Measurements from ENCODE around the gene NDUFA12.
"Not testable (repeated sequence)": the region's sequence is repeated elsewhere in the genome, so short reads cannot be mapped to it uniquely, and the experiment has no call there.

Gene NDUFA12

GRCh38 chr12:94997726-94998125 is 5.8 kb downstream of the NDUFA12 start:
- TF ChIP-seq CTCF (conservative IDR thresholded peaks at IDR 0.05; ENCODE audit: control insufficient read depth, insufficient read depth, low read depth, low read length) = no peak
- no peak overlapping the region for H3K4me3 ChIP-seq (ENCODE audit: control insufficient read depth, low read depth, low read length)
- no peak for DNase-seq (ENCODE audit: low read depth)

GRCh38 chr12:94997061-94997460 is 6.4 kb downstream of the NDUFA12 start:
- no peak for TF ChIP-seq CTCF (conservative IDR thresholded peaks at IDR 0.05; ENCODE audit: control insufficient read depth, insufficient read depth, low read depth, low read length)
- no peak overlapping the region for H3K4me3 ChIP-seq (ENCODE audit: control insufficient read depth, low read depth, low read length)
- DNase-seq (ENCODE audit: low read depth) = no peak

- no peak overlapping the region for H3K4me3 ChIP-seq (ENCODE audit: control insufficient read depth, low read depth, low read length)
- TF ChIP-seq CTCF (conservative IDR thresholded peaks at IDR 0.05; ENCODE audit: control insufficient read depth, insufficient read depth, low read depth, low read length) = no peak
- peak; percentile 78 for DNase-seq (ENCODE audit: low read depth)
Observed at GRCh38 chr12:94994312-94994711, 9.2 kb downstream of the NDUFA12 start.

- DNase-seq (ENCODE audit: low read depth); H3K4me3 ChIP-seq (ENCODE audit: control insufficient read depth, low read depth, low read length): not testable (repeated sequence)
Observed at GRCh38 chr12:94993855-94994254, 9.6 kb downstream of the NDUFA12 start.

GRCh38 chr12:94990222-94990621 is 13.3 kb downstream of the NDUFA12 start:
- TF ChIP-seq CTCF (conservative IDR thresholded peaks at IDR 0.05; ENCODE audit: control insufficient read depth, insufficient read depth, low read depth, low read length) = no peak
- no peak for DNase-seq (ENCODE audit: low read depth)
- no peak overlapping the region for H3K4me3 ChIP-seq (ENCODE audit: control insufficient read depth, low read depth, low read length)

GRCh38 chr12:94988471-94988870 is 15.0 kb downstream of the NDUFA12 start:
- DNase-seq (ENCODE audit: low read depth) = no peak
- H3K4me3 ChIP-seq (ENCODE audit: control insufficient read depth, low read depth, low read length) = no peak overlapping the region
- TF ChIP-seq CTCF (conservative IDR thresholded peaks at IDR 0.05; ENCODE audit: control insufficient read depth, insufficient read depth, low read depth, low read length) = no peak

- TF ChIP-seq CTCF (conservative IDR thresholded peaks at IDR 0.05; ENCODE audit: control insufficient read depth, insufficient read depth, low read depth, low read length) = no peak
- H3K4me3 ChIP-seq (ENCODE audit: control insufficient read depth, low read depth, low read length) = no peak overlapping the region
- no peak for DNase-seq (ENCODE audit: low read depth)
Observed at GRCh38 chr12:94987801-94988200, 15.7 kb downstream of the NDUFA12 start.

All from fibroblast of mammary gland (primary cell).